T47D (cell line): Measurements from ENCODE around the gene TINAG.

Source experiments
- DNase-seq, 2 experiments: peaks; one replicate each; pipeline versions ENCODE4 v3.0.0 to v3.0.0-alpha.2; 2011 to 2012; ENCODE audit warnings: low read depth in 1 of 2, low spot score in 1 of 2
- JUND ChIP-seq: IDR thresholded peaks from 2 replicates; pipeline ENCODE4 v1.6.1; 2012; ENCODE audit warnings: low read depth
- in situ Hi-C: cut with HindIII; loops from 2 replicates; pipeline ENCODE4 v1.10.0; 2016; ENCODE audit warnings: low sequenced_read_pairs, low pct_unique_long_range_greater_than_20kb

TINAG gene

DNA sequence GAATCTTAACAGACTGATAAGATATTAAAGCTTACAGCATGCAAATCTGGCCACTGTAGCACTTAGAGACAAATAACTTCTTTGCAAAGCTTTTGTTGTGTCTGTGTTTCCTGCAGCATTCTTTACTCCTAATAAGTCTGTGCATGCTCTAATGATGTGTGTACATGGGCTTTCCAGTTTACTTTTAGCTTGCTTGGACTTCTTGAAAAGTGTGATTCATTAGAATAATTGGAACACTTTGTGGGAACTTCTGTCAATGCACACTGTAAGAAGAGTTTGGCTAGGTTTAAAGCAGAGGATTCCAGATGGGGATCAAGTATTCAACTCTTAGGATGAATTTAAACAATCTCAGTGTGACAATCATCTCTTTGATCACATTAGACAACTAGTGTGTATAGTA lies 22.1 kb upstream of the TINAG start:
- in situ Hi-C loops: no loop called here
- no peak for TF ChIP-seq JUND
- no peak for DNase-seq

DNA sequence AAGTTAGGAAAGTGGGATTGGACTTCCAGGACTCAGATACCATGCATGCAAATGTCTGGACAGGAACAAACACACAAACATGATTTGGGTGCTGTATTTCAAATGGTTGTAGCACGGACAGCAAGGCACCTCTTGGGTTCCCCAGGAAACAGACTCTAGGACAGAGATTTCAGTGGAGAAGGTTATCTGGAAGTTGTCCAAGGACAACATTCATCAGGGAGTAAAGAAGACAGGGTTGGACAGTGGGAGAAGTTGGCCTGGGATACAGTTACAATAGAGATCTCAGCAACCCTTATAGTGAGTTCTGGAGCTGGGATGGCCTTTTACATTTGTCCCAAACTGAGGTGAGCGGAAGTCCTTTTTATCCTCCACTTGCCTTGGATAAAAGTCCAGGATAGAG lies 19.8 kb upstream of the TINAG start:
- no peak for DNase-seq
- in situ Hi-C loops: no loop called here
- TF ChIP-seq JUND: no peak

DNA sequence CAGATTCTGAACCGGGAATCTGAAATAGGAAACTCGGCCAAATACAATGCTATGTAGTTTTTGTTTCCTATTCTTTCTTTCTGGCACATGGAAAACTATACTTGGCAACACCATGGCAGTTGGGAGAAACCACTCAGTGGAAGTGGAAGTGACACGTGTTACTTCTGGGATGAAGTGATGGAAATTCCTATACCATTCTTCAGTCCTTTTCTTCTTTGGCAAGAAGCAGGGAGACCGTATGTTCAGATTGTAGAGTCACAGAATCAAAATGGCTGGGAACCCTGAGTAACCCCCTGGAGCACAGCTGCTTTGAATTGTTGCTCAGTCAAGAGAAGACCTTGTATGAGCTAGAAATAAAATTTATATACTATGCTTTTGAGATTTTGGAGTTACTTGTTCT lies 18.8 kb upstream of the TINAG start:
- no peak for DNase-seq

DNA sequence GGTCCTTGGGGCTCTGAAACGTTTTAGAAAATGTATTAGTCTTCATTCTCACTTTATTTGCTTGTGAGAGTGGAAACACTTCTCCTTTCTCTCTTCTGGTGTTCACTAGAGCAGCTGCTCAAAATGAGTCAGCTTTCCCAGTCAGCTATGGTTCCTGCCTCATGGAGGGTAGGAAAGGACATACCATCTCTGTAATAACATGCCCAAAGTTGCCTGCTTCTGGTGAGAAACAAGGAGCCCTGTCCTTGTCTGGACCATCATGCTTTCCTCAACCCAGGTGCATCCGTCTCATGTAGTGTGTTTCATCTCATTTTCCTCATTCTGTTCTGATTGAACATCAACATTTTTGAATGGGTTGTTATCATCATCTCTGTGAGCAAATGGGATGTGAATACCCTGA lies 17.1 kb upstream of the TINAG start:
- DNase-seq: no peak
- no peak for TF ChIP-seq JUND
- in situ Hi-C loops: no loop called here

More for the DNA sequence above, 18.8 kb upstream of the TINAG start:
- no peak for TF ChIP-seq JUND
- in situ Hi-C loops: no loop called here

DNA sequence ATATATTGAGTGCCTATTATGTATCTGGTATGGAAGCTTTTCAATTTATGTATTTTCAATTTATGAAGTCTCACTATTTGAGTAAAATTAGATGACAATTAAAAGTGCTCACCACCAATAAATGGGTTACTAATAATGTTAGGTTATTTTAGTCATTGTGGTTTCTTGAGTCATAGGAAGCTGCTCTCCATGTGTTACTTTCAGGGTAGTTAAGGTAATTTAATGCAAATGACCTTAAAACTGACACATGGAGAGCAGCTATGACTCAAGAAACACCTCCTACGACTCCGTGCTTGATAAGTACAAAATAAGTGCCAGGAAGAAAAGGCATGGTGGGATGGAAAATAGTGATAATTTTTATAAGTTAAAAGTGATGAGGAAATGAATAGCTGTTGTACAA lies 16.5 kb upstream of the TINAG start:
- no peak for DNase-seq
- in situ Hi-C loops: no loop called here

DNA sequence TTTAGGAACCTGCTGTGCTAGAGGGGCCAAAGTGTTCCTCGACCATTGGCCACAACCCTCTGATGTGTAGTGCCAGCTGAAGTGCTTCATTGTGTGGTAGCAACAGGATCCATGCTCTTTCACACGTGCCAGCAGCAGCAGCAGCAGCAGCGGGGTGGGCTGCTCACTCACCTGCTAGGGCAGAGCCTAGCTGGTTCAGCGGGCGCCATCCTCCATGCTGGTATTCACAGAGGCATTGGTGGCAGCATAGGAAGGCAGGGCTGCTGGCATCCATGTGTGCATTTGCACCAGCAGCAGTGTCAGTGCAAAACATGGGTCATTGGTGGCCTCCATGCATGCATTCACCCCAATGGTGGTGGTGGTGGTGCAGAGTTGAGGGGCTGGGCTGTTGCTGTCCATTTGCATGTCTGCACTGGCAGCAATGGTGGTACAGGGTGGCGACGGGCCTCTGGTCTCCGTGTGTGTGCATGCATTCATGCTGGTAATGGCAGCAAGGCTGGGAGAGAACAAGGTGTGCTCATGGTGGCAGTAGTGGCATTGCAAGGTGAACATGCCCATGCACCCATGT lies 13.2 kb upstream of the TINAG start:
- in situ Hi-C loops: no loop called here
- no peak for TF ChIP-seq JUND
- DNase-seq: no peak

More for the DNA sequence above, 16.5 kb upstream of the TINAG start:
- no peak for TF ChIP-seq JUND

DNA sequence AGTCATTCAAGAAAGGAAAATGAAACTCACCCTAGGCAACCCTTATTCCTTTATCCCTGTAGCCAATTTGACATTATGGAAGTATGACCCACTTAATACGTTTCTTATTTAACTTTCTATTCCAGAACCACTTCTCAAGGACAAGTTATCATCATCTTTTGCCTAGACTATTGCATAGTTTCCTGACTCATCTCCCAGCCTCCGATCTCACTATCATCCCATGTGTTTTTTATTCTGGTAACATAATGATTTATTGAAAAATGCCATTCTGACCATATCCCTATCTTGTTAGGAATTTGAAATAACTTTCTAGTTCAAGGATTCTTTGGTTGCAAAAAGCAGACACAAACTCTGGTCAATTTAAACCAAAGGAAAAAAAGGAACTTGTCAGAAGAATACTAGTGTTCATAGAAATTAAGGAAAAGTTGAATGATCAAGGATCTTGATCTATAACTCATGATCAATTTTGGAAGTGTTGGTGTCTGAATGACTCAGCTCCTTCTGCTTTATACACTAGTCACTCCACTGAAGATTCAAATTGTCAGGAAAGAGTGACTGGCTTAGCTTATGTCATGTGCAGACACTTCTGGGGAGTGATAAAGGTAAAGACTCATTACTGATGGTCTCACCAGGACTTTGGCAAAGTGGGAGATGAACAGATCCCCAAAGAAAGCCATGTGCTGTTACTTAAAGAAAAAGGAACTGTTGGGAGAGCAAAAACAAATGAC lies 8.5 kb upstream of the TINAG start:
- no peak for DNase-seq
- TF ChIP-seq JUND: no peak

DNA sequence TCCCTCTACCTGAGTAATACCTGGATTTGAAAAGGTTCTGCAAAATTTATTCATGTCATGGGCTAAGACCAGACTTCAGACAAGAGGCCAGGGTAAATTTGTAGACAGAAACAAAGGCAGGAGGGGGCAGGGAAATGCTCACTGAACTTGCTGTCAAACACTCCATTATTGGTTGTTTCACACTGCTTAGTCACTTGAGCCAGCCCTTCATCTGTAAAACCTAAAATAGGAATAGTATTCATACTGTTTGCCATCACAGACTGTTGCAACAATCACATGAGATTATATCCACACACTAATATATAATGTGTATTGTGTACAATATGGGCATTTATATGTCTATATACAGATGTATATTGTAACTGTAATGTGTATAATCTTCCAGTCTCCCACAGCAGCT lies 6.5 kb upstream of the TINAG start:
- no peak for DNase-seq
- in situ Hi-C loops: no loop called here

More for the DNA sequence above, 8.5 kb upstream of the TINAG start:
- in situ Hi-C loops: no loop called here

DNA sequence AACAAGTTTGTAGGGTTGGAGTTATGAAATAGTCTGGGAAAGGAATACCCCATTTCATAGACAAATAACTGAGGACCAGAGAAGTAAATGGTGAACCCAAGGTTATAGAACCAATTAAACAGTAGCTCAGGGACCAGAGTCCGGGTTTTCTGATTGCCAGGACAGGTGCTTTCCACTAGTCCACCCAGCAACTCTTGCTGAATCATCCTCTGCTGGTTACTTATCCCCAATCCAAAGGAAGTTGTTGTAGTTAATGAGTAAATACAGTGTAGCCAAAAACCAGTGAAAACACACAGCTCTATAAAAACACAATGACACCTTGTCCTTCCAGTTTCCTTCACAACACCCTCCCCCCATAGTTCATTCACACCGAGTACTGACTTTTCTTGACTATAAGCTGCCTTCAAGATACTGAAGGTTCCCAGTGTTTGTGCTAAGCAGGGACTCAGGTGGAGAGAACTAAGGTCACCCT lies 766 bp upstream of the TINAG start:
- DNase-seq: no peak
- TF ChIP-seq JUND: no peak
- in situ Hi-C loops: no loop called here

More for the DNA sequence above, 6.5 kb upstream of the TINAG start:
- TF ChIP-seq JUND: no peak

DNA sequence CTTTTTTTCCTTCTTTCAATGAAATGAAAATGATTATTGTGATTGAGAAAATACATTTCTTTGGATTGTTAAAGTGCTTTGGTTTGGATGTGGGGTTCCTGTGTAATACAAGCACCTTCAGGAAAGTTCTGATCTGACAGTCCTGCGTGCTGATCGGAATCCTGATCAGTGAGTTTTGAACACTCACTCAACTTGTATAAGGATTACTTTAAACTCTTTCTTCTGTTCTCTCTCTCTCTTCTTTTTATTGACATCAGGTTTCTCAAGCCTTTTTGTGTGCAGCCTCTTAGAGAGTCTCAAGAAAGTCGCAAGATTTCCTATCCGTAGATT lies 710 bp downstream of the TINAG start:
- in situ Hi-C loops: no loop called here
- DNase-seq: no peak
- no peak for TF ChIP-seq JUND

DNA sequence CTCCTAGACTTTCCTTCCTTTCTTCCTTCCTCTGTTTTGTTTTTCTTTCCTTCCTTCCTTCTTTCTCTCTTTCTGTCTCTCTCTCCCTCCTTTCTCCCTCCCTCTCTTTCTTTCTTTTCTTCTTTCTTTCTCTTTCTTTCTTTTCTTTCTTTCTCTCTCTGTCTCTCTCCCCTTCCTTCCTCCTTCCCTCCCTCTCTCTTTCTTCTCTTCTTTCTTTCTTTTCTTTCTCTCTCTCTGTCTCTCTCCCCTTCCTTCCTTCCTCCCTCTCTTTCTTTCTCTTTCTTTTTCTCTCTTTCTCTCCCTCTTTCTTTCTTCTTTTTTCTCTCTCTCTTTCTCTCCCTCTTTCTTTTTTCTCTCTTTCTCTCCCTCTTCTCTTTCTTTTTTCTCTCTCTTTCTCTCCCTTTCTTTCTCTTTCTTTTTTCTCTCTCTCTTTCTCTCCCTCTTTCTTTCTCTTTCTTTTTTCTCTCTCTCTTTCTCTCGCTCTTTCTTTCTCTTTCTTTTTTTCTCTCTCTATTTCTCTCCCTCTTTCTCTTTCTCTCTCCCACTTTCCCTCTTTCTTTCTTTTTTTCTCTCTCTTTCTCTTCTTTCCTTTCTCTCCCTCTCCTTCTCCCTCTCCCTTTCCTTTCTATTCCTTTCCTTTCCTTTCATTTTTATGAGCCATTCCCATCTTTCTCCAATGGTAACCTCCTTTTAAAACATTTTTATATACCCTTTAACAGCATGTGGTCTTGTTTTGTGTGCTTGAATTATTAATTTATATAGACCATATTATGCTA lies 2.3 kb downstream of the TINAG start:
- no peak for DNase-seq

DNA sequence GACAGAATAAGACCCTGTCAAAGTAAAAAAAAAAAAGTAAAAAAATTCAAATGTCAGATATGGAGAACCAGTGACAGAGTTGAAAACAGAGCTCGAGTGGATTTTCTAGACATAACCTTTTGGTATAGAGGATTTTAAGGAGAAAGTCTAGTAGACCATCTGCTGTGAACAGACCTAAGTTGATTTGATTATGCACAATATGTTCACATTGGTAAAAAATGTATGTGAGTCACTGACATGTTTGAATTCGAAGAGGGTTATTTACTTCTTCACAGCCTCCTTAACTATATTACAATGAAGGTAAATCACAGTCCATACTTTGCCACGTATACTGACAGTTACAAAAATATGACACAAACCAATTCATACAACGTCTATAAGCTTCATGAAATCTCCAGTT lies 7.4 kb downstream of the TINAG start:
- in situ Hi-C loops: no loop called here
- TF ChIP-seq JUND: no peak

More for the DNA sequence above, 2.3 kb downstream of the TINAG start:
- TF ChIP-seq JUND: no peak
- in situ Hi-C loops: no loop called here

DNA sequence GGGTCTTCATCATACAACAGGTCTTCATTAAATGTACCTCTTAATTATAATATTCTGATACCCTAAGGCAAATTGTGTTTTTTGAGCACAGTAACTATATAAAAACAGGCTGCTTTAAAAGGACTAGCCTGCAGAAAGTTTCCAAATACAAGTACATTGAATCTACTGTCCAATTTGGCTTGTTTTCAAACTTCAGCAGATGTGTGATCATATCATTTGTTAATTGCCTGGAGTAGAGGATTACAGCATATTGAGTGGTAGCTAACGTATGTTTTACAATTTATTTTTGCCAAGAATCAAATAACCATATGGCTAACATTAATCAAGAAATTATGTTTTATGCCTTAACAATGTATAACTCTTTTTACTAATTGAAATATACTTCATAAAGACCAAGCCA lies 12.6 kb downstream of the TINAG start:
- no peak for DNase-seq
- no peak for TF ChIP-seq JUND
- in situ Hi-C loops: no loop called here

More for the DNA sequence above, 7.4 kb downstream of the TINAG start:
- DNase-seq: no peak
